D721Med (cell line): Measurements from ENCODE around the gene ZNF789.

Source experiments
- DNase-seq: peaks from one replicate; pipeline ENCODE4 v3.0.0; 2011; ENCODE audit warnings: low spot score; ENCODE audit not compliant: insufficient read length
- FAIRE-seq: peaks from 2 replicates; lab custom pipeline; 2011; peaks lifted over from hg19 to GRCh38; lab: Jason Lieb, UNC
- TF ChIP-seq, protein P1 (sequence below): IDR thresholded peaks from 2 replicates; pipeline ENCODE4 v1.5.1; 2012; ENCODE audit warnings: mild to moderate bottlenecking, control low read depth; ENCODE audit not compliant: insufficient read depth; ENCODE audit errors: missing control alignments

The ZNF789 gene

DNA sequence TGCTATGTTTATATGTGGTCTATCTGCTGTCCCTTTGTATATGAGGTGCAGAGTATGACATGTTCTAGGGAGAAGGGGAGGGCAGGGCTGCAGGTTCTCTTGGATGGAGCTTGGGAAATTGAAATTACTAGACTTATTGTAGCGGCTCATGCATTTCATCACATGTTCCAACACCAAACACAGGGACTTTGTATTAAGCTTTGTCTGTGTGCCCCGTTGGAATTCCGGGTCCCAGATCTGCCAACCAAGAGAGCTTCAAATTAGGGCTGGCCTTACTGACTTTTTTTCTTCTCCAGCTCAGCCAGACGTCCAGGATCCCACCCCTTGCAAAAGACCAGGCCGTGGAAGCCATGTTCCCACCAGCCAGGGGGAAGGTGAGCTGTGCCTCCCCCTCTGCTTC, 3.4 kb downstream of the ZNF789 start:
- DNase-seq (no peak), FAIRE-seq (no peak)
- TF ChIP-seq, protein P1, sequence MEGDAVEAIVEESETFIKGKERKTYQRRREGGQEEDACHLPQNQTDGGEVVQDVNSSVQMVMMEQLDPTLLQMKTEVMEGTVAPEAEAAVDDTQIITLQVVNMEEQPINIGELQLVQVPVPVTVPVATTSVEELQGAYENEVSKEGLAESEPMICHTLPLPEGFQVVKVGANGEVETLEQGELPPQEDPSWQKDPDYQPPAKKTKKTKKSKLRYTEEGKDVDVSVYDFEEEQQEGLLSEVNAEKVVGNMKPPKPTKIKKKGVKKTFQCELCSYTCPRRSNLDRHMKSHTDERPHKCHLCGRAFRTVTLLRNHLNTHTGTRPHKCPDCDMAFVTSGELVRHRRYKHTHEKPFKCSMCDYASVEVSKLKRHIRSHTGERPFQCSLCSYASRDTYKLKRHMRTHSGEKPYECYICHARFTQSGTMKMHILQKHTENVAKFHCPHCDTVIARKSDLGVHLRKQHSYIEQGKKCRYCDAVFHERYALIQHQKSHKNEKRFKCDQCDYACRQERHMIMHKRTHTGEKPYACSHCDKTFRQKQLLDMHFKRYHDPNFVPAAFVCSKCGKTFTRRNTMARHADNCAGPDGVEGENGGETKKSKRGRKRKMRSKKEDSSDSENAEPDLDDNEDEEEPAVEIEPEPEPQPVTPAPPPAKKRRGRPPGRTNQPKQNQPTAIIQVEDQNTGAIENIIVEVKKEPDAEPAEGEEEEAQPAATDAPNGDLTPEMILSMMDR = no peak

DNA sequence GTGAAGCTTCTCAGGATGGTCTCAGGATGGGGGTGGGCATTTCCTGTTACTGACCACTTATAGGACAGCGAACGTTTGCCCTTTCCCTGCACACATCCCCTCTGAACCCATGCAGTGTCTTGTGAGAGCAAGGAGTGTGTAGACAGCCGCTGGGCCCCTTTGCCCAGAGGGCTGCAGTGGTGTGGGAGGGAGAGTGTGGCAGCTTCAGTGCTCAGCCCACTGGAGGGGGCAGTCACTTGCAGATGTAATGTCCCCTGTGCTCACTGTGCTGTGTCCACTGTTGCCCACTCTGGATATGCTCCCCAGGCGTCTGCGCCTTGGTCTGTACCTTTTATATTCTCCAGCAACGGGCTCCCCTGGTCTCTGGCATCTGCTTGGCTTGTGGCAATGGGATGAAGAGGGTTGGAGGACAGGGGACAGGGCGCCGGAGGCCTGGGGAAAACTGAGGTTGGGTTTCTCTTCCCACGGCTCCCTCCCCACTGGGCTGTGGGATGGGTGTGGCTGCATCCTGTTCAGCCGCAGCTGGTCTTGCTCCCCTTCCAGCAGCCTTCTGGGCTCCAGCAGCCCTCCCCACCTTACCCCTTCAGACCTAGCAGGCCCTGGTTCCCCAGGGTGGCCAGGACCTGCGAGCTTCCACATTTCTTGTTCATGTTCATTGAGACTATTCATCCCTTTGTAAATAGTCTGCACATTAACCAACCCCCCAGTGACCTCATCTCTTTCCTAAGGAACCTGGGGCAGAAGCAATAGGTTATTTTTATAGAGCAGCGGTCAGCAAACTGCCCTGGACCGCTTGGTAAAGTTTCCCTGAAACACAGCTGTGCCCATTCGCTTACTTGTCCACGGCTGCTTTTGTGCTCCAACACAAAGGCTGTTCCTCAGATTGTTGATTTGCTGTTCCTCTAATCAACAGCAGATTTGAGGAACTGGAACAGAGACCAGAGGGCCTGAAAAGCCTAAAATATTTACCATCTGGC, 6.1 kb downstream of the ZNF789 start:
- TF ChIP-seq, protein P1 = no peak
- no peak for FAIRE-seq
- no peak for DNase-seq

DNA sequence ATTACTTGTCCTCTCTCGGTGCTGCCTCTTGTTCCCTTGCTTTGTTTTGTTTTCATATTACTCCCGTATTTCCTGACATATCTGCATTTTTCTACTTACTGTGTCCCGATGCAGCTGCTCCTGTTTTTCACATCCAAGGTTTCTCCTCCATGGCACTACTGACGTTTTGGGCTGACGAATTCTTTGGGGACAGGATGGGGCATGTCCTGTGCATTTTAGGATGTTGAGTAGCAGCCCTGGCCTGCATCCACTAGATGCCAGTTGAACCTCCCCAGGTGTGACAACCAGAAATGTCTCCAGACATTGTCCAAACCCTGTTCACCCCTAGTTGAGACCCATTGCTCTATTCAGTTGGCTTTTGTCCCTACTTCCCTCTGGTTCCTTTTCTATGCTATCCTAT, 12.4 kb downstream of the ZNF789 start:
- TF ChIP-seq, protein P1 = no peak
- FAIRE-seq (no peak), DNase-seq (no peak)

DNA sequence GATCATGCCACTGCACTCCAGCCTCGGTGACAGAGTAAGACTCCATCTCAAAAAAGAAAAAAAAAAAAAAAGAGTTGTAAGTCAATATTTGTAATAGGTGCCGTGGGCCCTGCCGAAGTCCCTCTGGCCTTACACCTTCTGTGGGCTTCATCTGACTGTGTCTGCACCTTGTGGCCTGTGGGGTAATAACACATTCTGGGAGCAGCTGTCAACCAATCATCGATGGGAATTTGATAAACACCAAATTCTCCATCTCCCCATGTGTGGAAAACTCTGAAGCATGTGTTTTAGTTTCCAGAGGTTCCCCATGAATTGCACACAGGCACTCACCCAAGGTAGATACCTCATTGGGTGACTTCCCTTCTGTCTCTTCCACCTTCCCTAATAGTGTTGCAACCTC, 16.5 kb downstream of the ZNF789 start:
- FAIRE-seq (no peak), DNase-seq (no peak)
- TF ChIP-seq, protein P1 = no peak

DNA sequence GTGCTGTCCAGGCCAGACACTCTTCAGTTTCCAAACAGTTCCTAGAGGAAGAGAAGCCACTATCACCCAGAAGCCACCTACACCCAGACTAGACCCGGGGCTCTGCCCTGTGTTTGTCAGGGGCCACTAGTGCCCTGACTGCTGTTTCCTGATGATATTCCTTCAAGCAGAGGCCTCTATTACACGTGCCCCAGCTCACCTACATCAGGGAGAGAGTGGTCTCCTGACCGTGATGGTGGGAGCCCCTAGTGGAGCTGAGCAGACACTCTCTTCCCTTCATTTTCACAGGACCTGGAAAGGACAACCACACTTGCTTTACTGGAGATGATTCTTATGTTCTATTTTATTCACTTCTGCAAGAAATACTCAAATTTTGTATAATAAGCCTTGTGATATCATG, 18.2 kb downstream of the ZNF789 start:
- DNase-seq = no peak
- TF ChIP-seq, protein P1 = no peak
- FAIRE-seq = no peak

DNA sequence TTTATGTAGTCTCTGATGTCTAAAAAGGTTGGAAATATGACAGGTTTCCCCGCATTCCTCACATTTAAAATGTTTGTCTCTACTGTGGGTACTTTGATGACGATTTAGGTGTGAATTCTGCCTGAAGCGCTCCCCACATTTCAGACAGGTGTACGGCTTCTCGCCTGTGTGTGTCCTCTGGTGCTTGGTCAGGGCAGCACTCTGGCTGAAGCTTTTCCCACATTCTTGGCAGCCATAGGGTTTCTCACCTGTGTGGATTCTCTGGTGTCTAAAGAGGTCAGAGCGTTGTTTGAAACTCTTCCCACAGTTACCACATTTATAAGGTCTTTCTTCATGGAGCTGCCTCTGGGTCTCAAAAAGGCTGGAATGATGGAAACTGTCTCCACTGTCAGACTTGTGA, 21.1 kb downstream of the ZNF789 start:
- TF ChIP-seq, protein P1 = no peak
- DNase-seq (no peak), FAIRE-seq (no peak)

DNA sequence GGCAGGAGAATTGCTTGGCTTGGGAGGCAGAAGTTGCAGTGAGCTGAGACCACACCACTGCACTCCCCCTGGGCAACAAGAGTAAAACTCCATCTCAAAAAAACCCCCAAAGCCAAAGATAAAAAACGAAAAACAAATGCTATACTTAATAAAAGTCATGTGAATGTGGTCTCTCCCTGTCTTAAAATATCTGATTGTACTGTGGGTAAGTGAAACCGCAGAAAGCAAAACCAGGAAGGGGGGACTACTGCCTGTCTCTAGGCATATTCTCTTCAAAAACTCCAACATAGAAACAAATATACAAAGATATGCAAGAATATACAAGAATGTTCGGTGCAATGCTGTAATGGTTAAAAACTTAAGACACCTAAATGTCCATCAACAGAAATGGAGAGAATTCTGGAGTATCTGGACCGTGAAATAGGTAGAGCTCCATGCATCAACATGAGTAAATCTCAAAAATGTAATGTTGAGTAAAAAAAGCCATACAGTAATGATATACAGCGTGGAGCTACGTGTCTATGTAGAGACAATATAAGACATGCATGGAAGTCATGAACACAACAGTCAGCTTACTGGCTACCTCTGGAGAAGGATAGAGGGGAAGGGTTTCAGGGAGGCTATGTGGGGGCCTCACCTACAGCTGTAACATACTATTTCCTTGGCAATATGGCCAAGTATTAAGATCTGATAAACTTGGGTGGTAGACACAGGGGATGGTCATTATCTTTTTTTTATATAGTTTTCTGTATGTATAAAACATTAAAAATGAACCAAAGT, 25.3 kb downstream of the ZNF789 start:
- TF ChIP-seq, protein P1 = no peak
- no peak for DNase-seq

More for the DNA sequence above, 25.3 kb downstream of the ZNF789 start:
- no peak for FAIRE-seq
